GM19193 (cell line): ENCODE data around the gene SHFL.

Experiments
- POLR2A ChIP-seq: IDR thresholded peaks from 4 replicates; pipeline ENCODE4 v1.6.1; 2011; ENCODE audit not compliant: insufficient read depth, insufficient read length; ENCODE audit errors: extremely low read depth

SHFL gene

DNA sequence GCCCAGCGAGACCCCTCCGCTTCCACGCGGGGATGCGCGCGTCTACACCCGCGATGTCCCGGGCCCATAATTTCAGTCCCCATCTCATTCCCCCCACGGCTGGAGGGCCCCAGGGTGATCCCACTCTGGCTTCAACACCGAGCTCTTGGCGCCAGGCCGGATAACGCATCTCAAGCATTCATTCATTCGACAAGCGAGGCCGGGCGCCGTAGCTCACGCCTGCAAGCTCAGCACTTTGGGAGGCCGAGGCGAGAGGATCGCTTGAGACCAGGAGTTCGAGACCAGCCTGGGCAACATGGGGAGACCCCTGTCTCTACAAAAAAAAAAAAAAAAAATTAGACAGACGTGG is 10.5 kb downstream of the SHFL start:
- no peak for TF ChIP-seq POLR2A

DNA sequence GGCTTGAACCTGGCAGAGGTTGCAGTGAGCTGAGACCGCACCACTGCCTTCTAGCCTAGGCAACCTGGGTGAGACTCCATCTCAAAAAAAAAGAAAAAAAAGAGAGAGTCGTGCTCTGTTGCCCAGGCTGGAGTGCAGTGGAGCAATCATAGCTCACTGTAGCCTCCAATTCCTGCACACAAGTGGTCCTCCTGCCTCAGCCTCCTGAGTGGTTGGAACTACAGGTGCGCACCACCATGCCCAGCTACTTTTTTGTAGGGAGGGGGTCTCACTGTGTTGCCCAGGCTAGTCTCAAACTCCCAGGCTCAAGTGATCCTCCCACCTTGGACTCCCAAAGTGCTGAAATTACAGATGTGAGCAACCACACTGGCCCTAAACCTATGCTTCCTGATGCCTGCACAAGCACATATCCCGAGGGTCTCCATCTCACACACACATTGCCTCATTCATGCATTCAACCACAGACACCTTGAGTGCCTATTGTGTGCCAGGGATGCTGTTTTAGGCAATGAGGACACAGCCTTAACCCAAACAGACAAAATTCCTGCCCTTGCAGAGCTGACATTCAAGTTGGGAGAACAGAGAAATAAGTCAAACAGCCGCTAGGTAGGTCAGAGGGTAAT is 14.2 kb downstream of the SHFL start:
- no peak for TF ChIP-seq POLR2A

- TF ChIP-seq POLR2A: no peak
Observed at GRCh38 chr19:10102787-10103236, 16.7 kb downstream of the SHFL start.

- no peak for TF ChIP-seq POLR2A
Observed at GRCh38 chr19:10104130-10104513, 18.0 kb downstream of the SHFL start.

GRCh38 chr19:10104665-10105508 is 18.8 kb downstream of the SHFL start:
- TF ChIP-seq POLR2A: peak; percentile 55

- no peak for TF ChIP-seq POLR2A
Observed at GRCh38 chr19:10105509-10106099, 19.5 kb downstream of the SHFL start.

GRCh38 chr19:10106100-10106936 is 20.2 kb downstream of the SHFL start, which contains the start of gene PPAN:
PPAN (plus strand) TSS chr19:10106362; CDS start chr19:10106395, 33 bp downstream.
- TF ChIP-seq POLR2A: peak; percentile 85

DNA sequence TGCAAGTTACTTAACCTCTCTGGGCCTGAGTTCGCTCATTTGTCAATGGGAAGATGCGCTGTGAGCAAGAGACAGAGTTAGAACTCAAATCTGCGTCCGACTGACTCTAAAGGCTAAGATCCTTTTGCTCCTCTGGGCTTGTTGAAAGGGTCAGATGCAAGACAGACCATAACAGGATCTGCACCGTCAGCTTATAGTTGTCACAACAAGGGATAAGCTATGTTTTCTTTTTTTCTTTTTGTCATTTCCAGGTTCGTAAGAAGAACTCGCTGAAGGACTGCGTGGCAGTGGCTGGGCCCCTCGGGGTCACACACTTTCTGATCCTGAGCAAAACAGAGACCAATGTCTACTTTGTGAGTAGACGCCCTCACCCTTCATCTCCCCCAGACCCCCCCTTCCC is 21.1 kb downstream of the SHFL start:
- TF ChIP-seq POLR2A: no peak

- TF ChIP-seq POLR2A: no peak
Observed at GRCh38 chr19:10107817-10108367, 21.8 kb downstream of the SHFL start.

DNA sequence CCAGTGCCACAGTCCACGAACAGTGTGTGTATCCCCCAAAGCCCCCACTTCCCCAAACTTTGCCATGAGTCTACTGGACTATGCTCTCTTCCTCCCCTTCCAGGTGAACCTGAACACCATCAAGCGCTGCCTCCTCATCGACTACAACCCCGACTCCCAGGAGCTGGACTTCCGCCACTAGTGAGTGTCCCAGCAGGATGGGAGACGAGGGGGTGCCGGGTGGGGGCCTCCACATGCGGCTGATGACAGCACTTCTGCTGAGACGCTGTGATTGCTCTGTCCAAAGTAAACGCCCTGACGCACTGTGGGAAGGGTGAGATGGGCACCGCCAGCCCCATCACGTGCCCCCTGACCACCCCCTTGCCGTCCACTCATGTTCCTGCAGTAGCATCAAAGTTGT is 23.4 kb downstream of the SHFL start:
- no peak for TF ChIP-seq POLR2A

DNA sequence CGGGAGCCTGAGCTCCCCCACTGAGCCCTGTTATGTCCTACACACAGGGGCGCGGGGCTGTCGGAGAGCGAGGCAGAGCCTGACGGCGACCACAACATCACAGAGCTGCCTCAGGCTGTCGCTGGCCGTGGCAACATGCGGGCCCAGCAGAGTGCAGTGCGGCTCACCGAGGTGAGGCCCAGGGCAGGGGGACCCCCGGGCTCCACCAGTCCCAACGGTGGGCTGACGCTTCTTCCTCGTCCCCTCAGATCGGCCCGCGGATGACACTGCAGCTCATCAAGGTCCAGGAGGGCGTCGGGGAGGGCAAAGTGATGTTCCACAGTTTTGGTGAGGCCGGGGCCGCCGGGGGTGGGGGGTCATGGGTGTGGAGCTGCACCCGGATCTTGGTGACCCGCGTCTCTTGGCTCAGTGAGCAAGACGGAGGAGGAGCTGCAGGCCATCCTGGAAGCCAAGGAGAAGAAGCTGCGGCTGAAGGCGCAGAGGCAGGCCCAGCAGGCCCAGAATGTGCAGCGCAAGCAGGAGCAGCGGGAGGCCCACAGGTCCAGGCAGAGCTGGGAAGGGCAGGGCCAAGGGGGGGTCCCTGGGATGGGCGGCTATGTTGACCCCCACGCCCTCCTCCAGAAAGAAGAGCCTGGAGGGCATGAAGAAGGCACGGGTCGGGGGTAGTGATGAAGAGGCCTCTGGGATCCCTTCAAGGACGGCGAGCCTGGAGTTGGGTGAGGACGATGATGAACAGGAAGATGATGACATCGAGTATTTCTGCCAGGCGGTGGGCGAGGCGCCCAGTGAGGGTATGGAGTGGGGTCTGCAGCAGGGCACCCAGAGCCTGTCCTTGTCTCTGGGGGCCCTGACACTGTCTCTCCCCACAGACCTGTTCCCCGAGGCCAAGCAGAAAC is 24.2 kb downstream of the SHFL start:
- no peak for TF ChIP-seq POLR2A

DNA sequence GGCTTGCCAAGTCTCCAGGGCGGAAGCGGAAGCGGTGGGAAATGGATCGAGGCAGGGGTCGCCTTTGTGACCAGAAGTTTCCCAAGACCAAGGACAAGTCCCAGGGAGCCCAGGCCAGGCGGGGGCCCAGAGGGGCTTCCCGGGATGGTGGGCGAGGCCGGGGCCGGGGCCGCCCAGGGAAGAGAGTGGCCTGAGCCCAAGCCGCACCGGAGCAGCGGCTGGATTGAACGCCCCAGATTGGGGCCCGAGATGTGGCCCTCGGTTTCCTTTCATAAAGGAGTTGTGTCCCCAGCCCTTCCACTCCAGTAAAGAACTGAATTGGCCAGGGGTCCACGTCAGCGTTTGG is 24.8 kb downstream of the SHFL start:
- no peak for TF ChIP-seq POLR2A

- TF ChIP-seq POLR2A: peak; percentile 51
Observed at GRCh38 chr19:10111405-10111811, 25.3 kb downstream of the SHFL start, which contains the start of gene P2RY11. P2RY11 (plus strand) TSS chr19:10111693; CDS start chr19:10111722, 29 bp downstream.
